HepG2 (cell line): ENCODE results near the gene KAT7. TPM values are rescaled to one million over a fixed set of nuclear protein-coding genes. Genes with fewer than 3 reads are reported as not detected.

ENCODE experiments used
- CHCHD3 ChIP-seq: sonication (generic); formaldehyde crosslinking; IDR thresholded peaks from 2 replicates; pipeline ENCODE4 v1.8.0; 2022; ENCODE audit warnings: mild to moderate bottlenecking, missing genetic modification reagents, moderate library complexity
- ELF1 ChIP-seq: sonication (generic); formaldehyde crosslinking; IDR thresholded peaks from 2 replicates; pipeline ENCODE4 v1.4.0; 2020; ENCODE audit warnings: missing genetic modification reagents
- IRX3 ChIP-seq: sonication (generic); formaldehyde crosslinking; IDR thresholded peaks from 2 replicates; pipeline ENCODE4 v1.8.1; 2023; ENCODE audit warnings: mild to moderate bottlenecking, low read depth, missing genetic modification reagents, borderline replicate concordance
- KDM1A ChIP-seq: IDR thresholded peaks from 2 replicates; pipeline ENCODE4 v1.6.1; 2016; ENCODE audit warnings: missing compliant biosample characterization
- MTA1 ChIP-seq: sonication (generic); formaldehyde crosslinking; IDR thresholded peaks from 2 replicates; pipeline ENCODE4 v1.4.0; 2020; ENCODE audit warnings: missing genetic modification reagents, mild to moderate bottlenecking, borderline replicate concordance
- NCOA2 ChIP-seq: sonication (generic); formaldehyde crosslinking; IDR thresholded peaks from 2 replicates; pipeline ENCODE4 v1.8.0; 2022; ENCODE audit warnings: inconsistent platforms
- PCBP1 ChIP-seq: fragments of 200-400 bp; formaldehyde crosslinking; IDR thresholded peaks from 2 replicates; pipeline ENCODE4 v1.6.1; 2017; ENCODE audit warnings: mild to moderate bottlenecking, low read depth, low read length, borderline replicate concordance
- TBP ChIP-seq: sonication (generic); formaldehyde crosslinking; IDR thresholded peaks from 2 replicates; pipeline ENCODE4 v1.5.0; 2020; ENCODE audit warnings: missing genetic modification reagents
- TRIM24 ChIP-seq: sonication (generic); formaldehyde crosslinking; IDR thresholded peaks from 2 replicates; pipeline ENCODE4 v1.8.0; 2022; ENCODE audit warnings: mild to moderate bottlenecking, missing genetic modification reagents
- ZBTB20 ChIP-seq: sonication (generic); formaldehyde crosslinking; IDR thresholded peaks from 2 replicates; pipeline ENCODE4 v1.8.1; 2023; ENCODE audit warnings: missing genetic modification reagents, low read depth, mild to moderate bottlenecking, borderline replicate concordance
- ZFP90 ChIP-seq: sonication (generic); formaldehyde crosslinking; IDR thresholded peaks from 2 replicates; pipeline ENCODE4 v1.8.0; 2022; ENCODE audit warnings: missing genetic modification reagents, mild to moderate bottlenecking, inconsistent platforms, borderline replicate concordance
- ZNF674 ChIP-seq: sonication (generic); formaldehyde crosslinking; IDR thresholded peaks from 2 replicates; pipeline ENCODE4 v1.5.0; 2020; ENCODE audit warnings: low read depth, mild to moderate bottlenecking, missing genetic modification reagents
- ZNF891 ChIP-seq: sonication (generic); formaldehyde crosslinking; IDR thresholded peaks from 2 replicates; pipeline ENCODE4 v1.5.0; 2020; ENCODE audit warnings: mild to moderate bottlenecking, missing genetic modification reagents
- polyA plus RNA-seq, 8 experiments: library from polyadenylated mRNA; depleted of rRNA in 3 of 8; stranded (reverse) in 7 of 8; unstranded in 1 of 8; fragments of >200 nt; fragmentation: Illumina TruSeq in 4 of 8; extraction: Trizol in 4 of 8; gene quantifications; 2 replicates each; pipeline versions ENCODE4 v1.2.1 to v1.2.3, GENCODE V29; 2011 to 2016; ENCODE audit warnings: low read depth in 4 of 8, missing spikeins in 1 of 8, mixed read lengths in 1 of 8; ENCODE audit not compliant: insufficient read depth in 1 of 8
- total RNA-seq, 5 experiments: library from RNA; depleted of rRNA; stranded (reverse); fragments of >200 nt; fragmentation: Illumina TruSeq; extraction: Trizol; gene quantifications; 2 replicates each; pipeline ENCODE4 v1.2.3, GENCODE V29; 2016; ENCODE audit warnings: low read depth in 1 of 5
- TF ChIP-seq, protein P1 (sequence below): sonication (generic); formaldehyde crosslinking; IDR thresholded peaks from 2 replicates; pipeline ENCODE4 v1.5.1; 2020; ENCODE audit warnings: missing genetic modification reagents, mild to moderate bottlenecking, borderline replicate concordance
- TF ChIP-seq, protein P2 (sequence below): sonication (generic); formaldehyde crosslinking; IDR thresholded peaks from 2 replicates; pipeline ENCODE4 v1.4.0; 2020; ENCODE audit warnings: low read depth, mild to moderate bottlenecking, missing genetic modification reagents
- TF ChIP-seq, protein P3 (sequence below): IDR thresholded peaks from 2 replicates; pipeline ENCODE4 v1.6.1; 2016; ENCODE audit warnings: missing compliant biosample characterization, missing genetic modification reagents, borderline replicate concordance
- TF ChIP-seq, protein P4 (sequence below): sonication (generic); formaldehyde crosslinking; IDR thresholded peaks from 2 replicates; pipeline ENCODE4 v1.4.0; 2020; ENCODE audit warnings: missing genetic modification reagents
- TF ChIP-seq, protein P5 (sequence below): sonication (generic); formaldehyde crosslinking; IDR thresholded peaks from 2 replicates; pipeline ENCODE4 v1.4.0; 2020; ENCODE audit warnings: missing genetic modification reagents, mild to moderate bottlenecking, borderline replicate concordance

KAT7 gene
- total and polyA plus RNA-seq, 2 of the 13 experiments (the other 11 are each of a cell fraction or from before 2014, with no cell fraction given): 21.2 to 39.2 TPM

DNA sequence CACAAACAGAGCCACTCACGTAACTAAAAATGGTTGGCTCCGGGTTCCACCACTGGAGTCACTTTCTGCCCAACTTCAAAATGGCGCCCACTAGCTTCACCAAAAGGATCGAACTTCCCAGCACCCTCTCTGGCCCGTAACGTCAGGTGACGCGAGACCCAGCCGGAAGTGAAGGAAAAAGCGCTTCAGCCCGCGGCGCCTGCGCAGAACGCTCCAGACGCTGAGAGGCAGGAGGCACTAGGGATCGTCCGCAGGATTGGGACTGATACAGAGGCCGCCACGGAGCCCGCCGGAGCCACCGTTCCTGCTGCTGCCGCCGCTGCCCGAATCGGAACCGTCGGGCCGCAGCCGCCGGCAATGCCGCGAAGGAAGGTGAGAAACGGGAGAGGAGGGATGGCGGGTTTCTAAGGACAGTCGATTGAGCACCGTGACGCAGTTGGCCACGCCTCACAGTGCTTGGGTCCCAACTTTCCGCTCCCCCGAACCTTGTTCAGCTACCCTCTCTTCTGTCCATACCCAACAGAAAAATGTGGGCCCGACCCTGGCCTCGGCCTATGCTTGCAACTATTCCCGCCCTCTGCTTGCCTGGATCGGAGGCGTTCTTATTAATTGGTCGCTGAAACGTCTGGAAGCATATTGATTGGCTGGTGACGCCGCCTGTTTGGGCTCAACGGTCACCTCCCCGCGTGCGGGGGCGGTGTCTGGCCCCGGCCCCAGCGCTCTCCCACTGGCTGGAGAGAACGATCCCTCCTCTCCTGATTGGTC is at the start of gene KAT7 (continued):
- TF ChIP-seq, protein P1, sequence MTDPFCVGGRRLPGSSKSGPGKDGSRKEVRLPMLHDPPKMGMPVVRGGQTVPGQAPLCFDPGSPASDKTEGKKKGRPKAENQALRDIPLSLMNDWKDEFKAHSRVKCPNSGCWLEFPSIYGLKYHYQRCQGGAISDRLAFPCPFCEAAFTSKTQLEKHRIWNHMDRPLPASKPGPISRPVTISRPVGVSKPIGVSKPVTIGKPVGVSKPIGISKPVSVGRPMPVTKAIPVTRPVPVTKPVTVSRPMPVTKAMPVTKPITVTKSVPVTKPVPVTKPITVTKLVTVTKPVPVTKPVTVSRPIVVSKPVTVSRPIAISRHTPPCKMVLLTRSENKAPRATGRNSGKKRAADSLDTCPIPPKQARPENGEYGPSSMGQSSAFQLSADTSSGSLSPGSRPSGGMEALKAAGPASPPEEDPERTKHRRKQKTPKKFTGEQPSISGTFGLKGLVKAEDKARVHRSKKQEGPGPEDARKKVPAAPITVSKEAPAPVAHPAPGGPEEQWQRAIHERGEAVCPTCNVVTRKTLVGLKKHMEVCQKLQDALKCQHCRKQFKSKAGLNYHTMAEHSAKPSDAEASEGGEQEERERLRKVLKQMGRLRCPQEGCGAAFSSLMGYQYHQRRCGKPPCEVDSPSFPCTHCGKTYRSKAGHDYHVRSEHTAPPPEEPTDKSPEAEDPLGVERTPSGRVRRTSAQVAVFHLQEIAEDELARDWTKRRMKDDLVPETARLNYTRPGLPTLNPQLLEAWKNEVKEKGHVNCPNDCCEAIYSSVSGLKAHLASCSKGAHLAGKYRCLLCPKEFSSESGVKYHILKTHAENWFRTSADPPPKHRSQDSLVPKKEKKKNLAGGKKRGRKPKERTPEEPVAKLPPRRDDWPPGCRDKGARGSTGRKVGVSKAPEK: no peak; the same call in 1 of the 2 replicates
- TF ChIP-seq ZBTB20 (CRISPR knock-in tag): peak; percentile 49; the same call in 1 of the 2 replicates
- TF ChIP-seq ZNF674: no peak
- 0 out of 2 replicates have a peak, but pooled peaks have one; percentile 43 for TF ChIP-seq ZFP90 (CRISPR knock-in tag)
- TF ChIP-seq, protein P2, sequence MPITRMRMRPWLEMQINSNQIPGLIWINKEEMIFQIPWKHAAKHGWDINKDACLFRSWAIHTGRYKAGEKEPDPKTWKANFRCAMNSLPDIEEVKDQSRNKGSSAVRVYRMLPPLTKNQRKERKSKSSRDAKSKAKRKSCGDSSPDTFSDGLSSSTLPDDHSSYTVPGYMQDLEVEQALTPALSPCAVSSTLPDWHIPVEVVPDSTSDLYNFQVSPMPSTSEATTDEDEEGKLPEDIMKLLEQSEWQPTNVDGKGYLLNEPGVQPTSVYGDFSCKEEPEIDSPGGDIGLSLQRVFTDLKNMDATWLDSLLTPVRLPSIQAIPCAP (CRISPR knock-in tag): no peak
- peak; percentile 98 for TF ChIP-seq ZNF891 (CRISPR knock-in tag)
- TF ChIP-seq TBP (CRISPR knock-in tag): no peak; the same call in 1 of the 2 replicates
- TF ChIP-seq, protein P3, sequence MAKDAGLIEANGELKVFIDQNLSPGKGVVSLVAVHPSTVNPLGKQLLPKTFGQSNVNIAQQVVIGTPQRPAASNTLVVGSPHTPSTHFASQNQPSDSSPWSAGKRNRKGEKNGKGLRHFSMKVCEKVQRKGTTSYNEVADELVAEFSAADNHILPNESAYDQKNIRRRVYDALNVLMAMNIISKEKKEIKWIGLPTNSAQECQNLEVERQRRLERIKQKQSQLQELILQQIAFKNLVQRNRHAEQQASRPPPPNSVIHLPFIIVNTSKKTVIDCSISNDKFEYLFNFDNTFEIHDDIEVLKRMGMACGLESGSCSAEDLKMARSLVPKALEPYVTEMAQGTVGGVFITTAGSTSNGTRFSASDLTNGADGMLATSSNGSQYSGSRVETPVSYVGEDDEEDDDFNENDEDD (CRISPR knock-in tag): peak; percentile 79
- peak; percentile 95 for TF ChIP-seq PCBP1
- TF ChIP-seq IRX3 (CRISPR knock-in tag): no peak
- TF ChIP-seq TRIM24 (CRISPR knock-in tag): no peak
- TF ChIP-seq KDM1A (CRISPR knock-in tag): peak; percentile 26; the same call in 1 of the 2 replicates
- TF ChIP-seq, protein P4, sequence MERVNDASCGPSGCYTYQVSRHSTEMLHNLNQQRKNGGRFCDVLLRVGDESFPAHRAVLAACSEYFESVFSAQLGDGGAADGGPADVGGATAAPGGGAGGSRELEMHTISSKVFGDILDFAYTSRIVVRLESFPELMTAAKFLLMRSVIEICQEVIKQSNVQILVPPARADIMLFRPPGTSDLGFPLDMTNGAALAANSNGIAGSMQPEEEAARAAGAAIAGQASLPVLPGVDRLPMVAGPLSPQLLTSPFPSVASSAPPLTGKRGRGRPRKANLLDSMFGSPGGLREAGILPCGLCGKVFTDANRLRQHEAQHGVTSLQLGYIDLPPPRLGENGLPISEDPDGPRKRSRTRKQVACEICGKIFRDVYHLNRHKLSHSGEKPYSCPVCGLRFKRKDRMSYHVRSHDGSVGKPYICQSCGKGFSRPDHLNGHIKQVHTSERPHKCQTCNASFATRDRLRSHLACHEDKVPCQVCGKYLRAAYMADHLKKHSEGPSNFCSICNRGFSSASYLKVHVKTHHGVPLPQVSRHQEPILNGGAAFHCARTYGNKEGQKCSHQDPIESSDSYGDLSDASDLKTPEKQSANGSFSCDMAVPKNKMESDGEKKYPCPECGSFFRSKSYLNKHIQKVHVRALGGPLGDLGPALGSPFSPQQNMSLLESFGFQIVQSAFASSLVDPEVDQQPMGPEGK (CRISPR knock-in tag): peak; percentile 75; the same call in 1 of the 2 replicates
- peak; percentile 48; the same call in 1 of the 2 replicates for TF ChIP-seq NCOA2 (CRISPR knock-in tag)
- peak; percentile 98 for TF ChIP-seq ELF1
- peak; percentile 55; the same call in 1 of the 2 replicates for TF ChIP-seq MTA1 (CRISPR knock-in tag)
- TF ChIP-seq CHCHD3 (CRISPR knock-in tag): no peak
- TF ChIP-seq, protein P5, sequence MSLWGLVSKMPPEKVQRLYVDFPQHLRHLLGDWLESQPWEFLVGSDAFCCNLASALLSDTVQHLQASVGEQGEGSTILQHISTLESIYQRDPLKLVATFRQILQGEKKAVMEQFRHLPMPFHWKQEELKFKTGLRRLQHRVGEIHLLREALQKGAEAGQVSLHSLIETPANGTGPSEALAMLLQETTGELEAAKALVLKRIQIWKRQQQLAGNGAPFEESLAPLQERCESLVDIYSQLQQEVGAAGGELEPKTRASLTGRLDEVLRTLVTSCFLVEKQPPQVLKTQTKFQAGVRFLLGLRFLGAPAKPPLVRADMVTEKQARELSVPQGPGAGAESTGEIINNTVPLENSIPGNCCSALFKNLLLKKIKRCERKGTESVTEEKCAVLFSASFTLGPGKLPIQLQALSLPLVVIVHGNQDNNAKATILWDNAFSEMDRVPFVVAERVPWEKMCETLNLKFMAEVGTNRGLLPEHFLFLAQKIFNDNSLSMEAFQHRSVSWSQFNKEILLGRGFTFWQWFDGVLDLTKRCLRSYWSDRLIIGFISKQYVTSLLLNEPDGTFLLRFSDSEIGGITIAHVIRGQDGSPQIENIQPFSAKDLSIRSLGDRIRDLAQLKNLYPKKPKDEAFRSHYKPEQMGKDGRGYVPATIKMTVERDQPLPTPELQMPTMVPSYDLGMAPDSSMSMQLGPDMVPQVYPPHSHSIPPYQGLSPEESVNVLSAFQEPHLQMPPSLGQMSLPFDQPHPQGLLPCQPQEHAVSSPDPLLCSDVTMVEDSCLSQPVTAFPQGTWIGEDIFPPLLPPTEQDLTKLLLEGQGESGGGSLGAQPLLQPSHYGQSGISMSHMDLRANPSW (CRISPR knock-in tag): no peak; the same call in 1 of the 2 replicates
